ENCODE measurements around the gene GNE. TPM values are rescaled to one million over a fixed set of nuclear protein-coding genes. Genes with fewer than 3 reads are reported as not detected.
"Not testable (repeated sequence)": the region's sequence is repeated elsewhere in the genome, so short reads cannot be mapped to it uniquely, and the experiment has no call there.

Gene GNE, protein sequence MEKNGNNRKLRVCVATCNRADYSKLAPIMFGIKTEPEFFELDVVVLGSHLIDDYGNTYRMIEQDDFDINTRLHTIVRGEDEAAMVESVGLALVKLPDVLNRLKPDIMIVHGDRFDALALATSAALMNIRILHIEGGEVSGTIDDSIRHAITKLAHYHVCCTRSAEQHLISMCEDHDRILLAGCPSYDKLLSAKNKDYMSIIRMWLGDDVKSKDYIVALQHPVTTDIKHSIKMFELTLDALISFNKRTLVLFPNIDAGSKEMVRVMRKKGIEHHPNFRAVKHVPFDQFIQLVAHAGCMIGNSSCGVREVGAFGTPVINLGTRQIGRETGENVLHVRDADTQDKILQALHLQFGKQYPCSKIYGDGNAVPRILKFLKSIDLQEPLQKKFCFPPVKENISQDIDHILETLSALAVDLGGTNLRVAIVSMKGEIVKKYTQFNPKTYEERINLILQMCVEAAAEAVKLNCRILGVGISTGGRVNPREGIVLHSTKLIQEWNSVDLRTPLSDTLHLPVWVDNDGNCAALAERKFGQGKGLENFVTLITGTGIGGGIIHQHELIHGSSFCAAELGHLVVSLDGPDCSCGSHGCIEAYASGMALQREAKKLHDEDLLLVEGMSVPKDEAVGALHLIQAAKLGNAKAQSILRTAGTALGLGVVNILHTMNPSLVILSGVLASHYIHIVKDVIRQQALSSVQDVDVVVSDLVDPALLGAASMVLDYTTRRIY
- 18.3 TPM for polyA plus RNA-seq (2012; ENCODE audit: insufficient read depth, insufficient read length)

GRCh38 chr9:36258208-36258995 lies at the start of gene GNE:
GNE (minus strand) TSS chr9:36258448; CDS start chr9:36249355, 9,093 bp downstream.
- H3K4me3 ChIP-seq (ENCODE audit: low read length) = peak within 1 kb of the TSS; percentile 88

GRCh38 chr9:36306471-36307306 lies 48.4 kb upstream of the GNE start:
- peak overlapping the region; percentile 1; the same call in 1 of the 2 replicates for H3K4me3 ChIP-seq (ENCODE audit: low read length)
- peak; percentile 76 for DNase-seq (ENCODE audit: low read depth, low spot score)

More at GRCh38 chr9:36258208-36258995, at the start of gene GNE:
- peak; percentile 89 for DNase-seq (ENCODE audit: low read depth, low spot score)

DNA sequence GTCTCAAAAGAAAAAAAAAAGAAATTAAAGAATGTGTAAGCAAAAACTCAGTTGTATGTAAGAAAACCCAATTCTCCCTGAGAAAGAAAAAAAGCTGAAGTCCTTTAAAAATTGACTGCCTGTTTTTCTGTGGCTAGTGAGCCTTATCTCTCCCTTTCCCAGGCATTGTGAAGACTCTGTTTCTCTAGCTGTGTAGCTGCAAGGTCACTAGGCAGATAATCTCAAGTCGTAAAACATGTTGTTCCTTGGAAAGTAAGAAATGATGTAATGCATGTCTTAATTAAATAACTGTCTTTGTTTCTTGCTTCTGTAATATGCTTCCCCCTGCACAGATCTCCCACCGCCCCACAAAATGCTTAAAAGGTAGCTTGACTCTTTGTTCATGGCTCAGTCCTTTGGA lies 46.1 kb upstream of the GNE start:
- not testable (repeated sequence) for DNase-seq (ENCODE audit: low read depth, low spot score); H3K4me3 ChIP-seq (ENCODE audit: low read length)

GRCh38 chr9:36301227-36301626 lies 43.0 kb upstream of the GNE start:
- no peak overlapping the region for H3K4me3 ChIP-seq (ENCODE audit: low read length)
- no peak for DNase-seq (ENCODE audit: low read depth, low spot score)

DNA sequence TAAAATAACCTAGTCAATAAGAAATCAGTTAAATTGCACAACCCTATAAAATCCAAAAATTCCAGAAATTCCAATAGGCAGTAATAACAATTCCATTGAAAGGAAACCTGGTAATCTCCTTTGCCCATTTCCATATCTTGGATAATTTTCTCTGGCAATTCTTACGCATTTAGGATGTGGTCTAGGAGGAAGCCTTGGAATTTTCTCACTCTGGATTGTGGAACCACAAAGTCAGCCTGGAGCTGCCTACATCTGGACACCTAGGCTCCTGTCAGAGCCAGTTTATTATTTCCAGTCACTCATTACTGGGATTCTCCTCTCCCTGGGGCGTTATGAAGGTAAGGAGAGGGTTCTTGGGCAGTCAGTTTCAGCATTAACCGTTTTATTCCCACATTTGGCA lies 40.3 kb upstream of the GNE start:
- H3K4me3 ChIP-seq (ENCODE audit: low read length) = no peak overlapping the region
- no peak for DNase-seq (ENCODE audit: low read depth, low spot score)

- no peak overlapping the region for H3K4me3 ChIP-seq (ENCODE audit: low read length)
- DNase-seq (ENCODE audit: low read depth, low spot score) = no peak
These were observed 39.5 kb upstream of the GNE start for GRCh38 chr9:36297798-36298197.

GRCh38 chr9:36294996-36295395 lies 36.7 kb upstream of the GNE start:
- H3K4me3 ChIP-seq (ENCODE audit: low read length); DNase-seq (ENCODE audit: low read depth, low spot score): not testable (repeated sequence)

DNA sequence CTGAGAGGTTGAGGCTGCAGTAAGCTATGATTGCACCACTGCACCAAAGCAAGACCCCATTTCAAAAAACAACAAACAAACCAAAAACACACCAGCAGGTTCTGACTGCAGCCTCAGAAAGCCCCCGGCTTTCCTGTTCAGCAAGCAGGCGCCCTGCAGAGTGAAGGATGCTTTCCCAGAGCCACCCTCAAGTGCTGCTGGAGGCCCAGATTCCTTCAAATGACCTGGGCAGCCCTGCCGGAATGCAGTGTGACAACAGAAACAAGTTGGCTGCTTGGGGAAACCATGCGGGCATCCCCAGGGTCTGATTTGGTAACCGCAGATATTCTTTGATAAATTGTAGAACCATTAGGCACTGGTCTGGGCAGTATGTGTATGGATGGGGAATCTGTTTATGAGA lies 35.7 kb upstream of the GNE start:
- no peak overlapping the region for H3K4me3 ChIP-seq (ENCODE audit: low read length)
- no peak for DNase-seq (ENCODE audit: low read depth, low spot score)

DNA sequence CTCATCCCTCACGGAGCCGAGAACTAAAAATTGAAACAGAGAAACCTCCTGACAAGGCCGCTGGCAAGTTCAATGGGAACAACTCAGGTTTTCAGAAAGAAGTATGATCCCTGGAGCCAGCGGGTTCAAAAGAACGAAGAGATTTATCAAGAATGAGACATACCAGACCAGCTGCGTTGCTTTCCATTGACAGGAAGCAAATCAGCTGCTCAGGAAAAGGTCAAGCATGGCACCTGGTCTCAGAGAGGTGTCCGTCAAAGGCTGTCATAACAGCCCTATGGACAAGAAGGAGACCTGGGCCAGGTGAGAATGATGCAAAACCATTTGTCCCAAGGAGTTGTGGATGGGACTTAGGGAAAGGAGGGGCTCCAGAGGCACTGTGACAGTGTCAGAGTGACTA lies 34.9 kb upstream of the GNE start:
- H3K4me3 ChIP-seq (ENCODE audit: low read length) = no peak overlapping the region
- DNase-seq (ENCODE audit: low read depth, low spot score) = no peak

- no peak overlapping the region for H3K4me3 ChIP-seq (ENCODE audit: low read length)
- DNase-seq (ENCODE audit: low read depth, low spot score) = no peak
These were observed 34.4 kb upstream of the GNE start for GRCh38 chr9:36292641-36293040.

DNA sequence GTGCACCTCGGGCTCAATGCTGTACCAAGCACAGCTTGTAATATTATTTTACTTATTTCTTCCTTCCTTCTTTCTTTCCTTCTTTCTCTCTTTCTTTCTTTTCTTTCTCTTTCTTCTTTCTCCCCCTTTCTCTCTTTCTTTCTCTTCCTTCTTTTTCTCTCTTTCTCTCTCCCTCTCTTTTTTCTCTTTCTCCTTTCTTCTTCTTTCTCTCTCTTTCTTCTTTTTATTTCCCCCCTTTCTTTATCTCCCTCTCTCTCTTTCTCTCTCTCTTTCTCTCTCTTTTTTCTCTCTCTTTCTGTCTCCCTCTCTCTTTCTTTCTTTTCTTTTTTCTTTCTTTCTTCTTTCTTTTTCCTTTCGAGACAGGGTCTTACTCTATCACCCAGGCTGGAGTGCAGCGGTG lies 32.7 kb upstream of the GNE start:
- DNase-seq (ENCODE audit: low read depth, low spot score) = no peak
- H3K4me3 ChIP-seq (ENCODE audit: low read length) = no peak overlapping the region

DNA sequence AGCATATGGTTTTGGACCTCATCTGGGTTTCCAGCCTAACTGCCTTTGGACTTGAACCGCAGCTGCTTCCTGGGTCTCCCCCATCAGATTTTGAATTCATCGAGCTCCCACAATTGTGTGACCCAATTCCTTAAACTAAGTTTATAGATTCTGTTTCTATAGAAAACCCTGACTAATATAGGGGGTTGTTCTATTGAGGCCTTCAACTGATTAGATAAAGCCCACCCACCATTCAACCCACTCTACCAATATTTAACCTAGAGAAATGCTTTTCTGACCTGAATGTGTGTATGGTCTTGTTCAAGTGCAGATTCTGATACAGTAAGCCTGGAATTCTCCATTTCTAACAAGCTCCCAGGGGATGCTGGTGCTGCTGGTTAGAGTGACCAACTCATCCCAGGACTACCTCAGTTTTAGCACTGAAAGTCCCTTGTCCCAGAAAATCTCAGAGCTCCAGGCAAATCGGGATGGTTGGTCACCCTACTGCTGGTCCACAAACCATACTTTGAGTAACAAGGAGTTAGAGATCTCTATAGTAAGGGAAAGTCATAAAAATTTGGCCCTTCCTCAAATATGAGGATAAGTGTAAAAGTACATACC lies 31.7 kb upstream of the GNE start:
- no peak for DNase-seq (ENCODE audit: low read depth, low spot score)

GRCh38 chr9:36288070-36288469 lies 29.8 kb upstream of the GNE start:
- no peak overlapping the region for H3K4me3 ChIP-seq (ENCODE audit: low read length)
- no peak for DNase-seq (ENCODE audit: low read depth, low spot score)

More for the DNA sequence above, 31.7 kb upstream of the GNE start:
- H3K4me3 ChIP-seq (ENCODE audit: low read length) = no peak overlapping the region

DNA sequence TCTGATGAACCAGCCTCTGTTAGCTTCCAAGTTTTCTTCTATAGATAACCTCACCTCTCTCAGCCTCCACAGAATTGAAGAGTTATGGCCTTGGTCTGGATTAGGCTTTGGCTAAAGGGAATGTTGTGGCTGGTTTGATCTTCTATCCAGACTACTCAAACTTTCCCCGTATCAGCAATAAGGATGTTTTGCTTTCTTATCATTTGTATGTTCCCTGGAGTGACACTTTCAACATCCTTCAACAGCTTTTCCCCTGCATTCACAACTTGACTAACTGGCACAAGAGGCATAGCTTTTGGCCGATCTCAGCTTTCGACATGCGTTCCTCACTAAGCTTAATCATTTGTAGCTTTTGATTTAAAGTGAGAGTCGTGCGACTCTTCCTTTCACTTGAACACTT lies 28.1 kb upstream of the GNE start:
- no peak for DNase-seq (ENCODE audit: low read depth, low spot score)
- no peak overlapping the region for H3K4me3 ChIP-seq (ENCODE audit: low read length)

DNA sequence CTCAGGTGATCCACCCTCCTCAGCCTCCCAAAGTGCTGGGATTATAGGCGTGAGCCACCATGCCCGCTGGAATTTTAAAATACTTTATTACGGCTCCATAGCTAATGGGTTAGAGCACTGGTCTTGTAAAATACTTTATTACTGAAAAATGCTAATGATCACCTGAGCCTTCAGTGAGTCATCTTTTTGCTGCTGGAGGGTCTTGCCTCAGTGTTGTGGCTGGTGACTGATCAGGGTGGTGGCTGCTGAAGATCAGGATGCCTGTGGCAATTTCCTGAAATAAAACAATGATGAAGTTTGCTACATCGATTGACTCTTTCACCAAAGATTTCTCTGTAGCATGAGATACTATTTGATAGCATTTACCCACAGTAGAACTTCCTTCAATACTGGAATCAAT lies 26.0 kb upstream of the GNE start:
- no peak for DNase-seq (ENCODE audit: low read depth, low spot score)
- H3K4me3 ChIP-seq (ENCODE audit: low read length) = no peak overlapping the region

- DNase-seq (ENCODE audit: low read depth, low spot score) = no peak
- H3K4me3 ChIP-seq (ENCODE audit: low read length) = no peak overlapping the region
These were observed 24.0 kb upstream of the GNE start for GRCh38 chr9:36282275-36282674.

DNA sequence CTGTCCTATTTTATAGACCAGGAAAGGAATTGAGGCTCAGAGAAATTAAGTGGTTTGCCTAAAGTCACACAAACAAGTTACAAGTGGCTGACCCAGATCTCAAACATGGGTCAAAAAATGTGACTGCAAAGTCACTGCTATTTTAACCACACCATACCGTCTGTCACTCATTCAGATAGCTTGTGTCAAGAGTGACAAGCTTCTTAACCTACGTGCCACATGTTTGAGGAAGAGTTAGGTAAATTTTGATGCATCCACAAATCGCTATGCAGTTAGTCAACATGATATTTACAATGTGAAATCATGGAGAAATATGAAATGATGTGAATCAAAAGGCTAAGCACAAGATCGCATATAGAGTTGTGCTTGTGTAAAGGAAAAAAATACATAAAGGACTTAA lies 22.7 kb upstream of the GNE start:
- no peak for DNase-seq (ENCODE audit: low read depth, low spot score)
- no peak overlapping the region for H3K4me3 ChIP-seq (ENCODE audit: low read length)

GRCh38 chr9:36278243-36278642 lies 20.0 kb upstream of the GNE start:
- DNase-seq (ENCODE audit: low read depth, low spot score) = no peak
- H3K4me3 ChIP-seq (ENCODE audit: low read length) = no peak overlapping the region

Measured in Jurkat, Clone E6-1 (cell line).